Right ventricle myocardium superior (tissue), 1 donor: ENCODE measurements around the gene IL5. TPM values are rescaled to one million over a fixed set of nuclear protein-coding genes. Genes with fewer than 3 reads are reported as not detected.

ENCODE experiments used
- ATAC-seq: fragments of 200-7000 bp; cut with Tn5 transposase; one replicate; pipeline ENCODE4 v1.9.1; 2020; ENCODE audit warnings: mild to moderate bottlenecking; ENCODE audit not compliant: poor library complexity
- DNase-seq: peaks from one replicate; pipeline ENCODE4 v3.0.0-alpha.2; 2020
- intact Hi-C: fragments of 100-400 bp; cut with DNase I; formaldehyde crosslinking; loops from one replicate; pipeline ENCODE4 v1.11.2; 2022
- total RNA-seq: library from RNA; stranded (reverse); fragmentation: NEBNext Ultra II Directional; extraction: Animal tissue kit (Norgen Biotek cat#: 25700); gene quantifications from one replicate; pipeline ENCODE4 v1.2.1, GENCODE V29; 2021
- donor health status: DM: no; HTN: yes; CAD: no; lungs with severe emphysema.

Gene IL5
- total RNA-seq, 1 donor from 2014 or later = not detected

DNA sequence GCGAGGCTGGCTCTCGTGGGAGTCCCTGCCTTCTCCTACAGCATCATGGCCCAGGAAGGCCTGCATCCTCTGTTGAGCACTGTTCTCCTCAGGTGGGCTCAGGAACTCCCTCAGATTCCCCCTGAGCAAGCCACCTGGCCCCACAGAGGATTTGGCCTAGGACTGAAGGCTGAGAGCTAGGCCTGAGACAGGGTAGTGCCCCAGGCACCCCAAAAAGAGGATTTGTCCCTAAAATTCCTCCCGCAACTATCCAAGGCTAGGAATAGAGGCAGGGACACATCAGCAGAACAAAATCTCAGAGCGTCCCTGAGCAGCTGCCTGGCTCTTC lies 41.7 kb downstream of the IL5 start:
- ATAC-seq (no peak), DNase-seq (no peak)
- intact Hi-C loops = loop anchor here (10.0 kb wide), 2 partner anchors 227 to 323 kb away; no protein-coding TSS in a partner anchor

- intact Hi-C loops = loop anchor here (10.0 kb wide), 2 partner anchors 226 to 324 kb away; no protein-coding TSS in a partner anchor
- ATAC-seq (peak; percentile 46), DNase-seq (peak; percentile 64)
Measured at GRCh38 chr5:132500931-132501628, 42.2 kb downstream of the IL5 start.

DNA sequence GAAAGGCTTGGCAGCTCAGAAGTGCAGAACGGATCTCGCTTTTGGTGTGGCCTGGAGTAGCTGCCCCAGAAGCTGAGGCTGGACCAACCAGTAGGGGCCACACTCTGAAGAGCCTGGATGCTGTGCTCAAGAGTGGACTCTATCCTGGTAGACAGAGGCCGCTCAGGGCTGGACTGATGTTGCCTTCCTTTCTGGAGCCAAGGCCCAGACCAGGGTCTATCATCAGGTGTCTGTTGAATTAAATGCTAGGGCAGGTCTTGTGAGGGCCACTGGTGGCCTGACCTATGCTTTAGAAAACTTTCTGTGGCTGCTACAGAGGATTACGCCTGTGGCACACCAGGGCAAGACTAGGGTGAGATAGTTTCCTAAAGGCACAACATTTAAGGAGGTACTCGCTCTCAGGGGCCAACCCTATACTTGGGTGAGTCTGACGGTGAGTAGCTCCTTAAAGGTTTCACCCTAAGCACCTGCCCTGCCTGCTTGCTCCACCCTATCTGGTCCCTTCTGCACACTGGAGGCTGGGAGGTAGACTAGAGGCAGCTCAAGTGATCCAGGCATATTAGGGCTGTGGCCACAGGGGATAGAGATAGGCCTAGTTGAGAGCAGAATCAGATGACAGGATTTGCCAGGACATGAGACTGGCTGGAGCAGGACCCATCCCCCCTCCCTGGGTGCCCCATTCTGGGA lies 42.9 kb downstream of the IL5 start:
- intact Hi-C loops = loop anchor here (10.0 kb wide), 2 partner anchors 226 to 324 kb away; no protein-coding TSS in a partner anchor
- DNase-seq (no peak), ATAC-seq (no peak)

- DNase-seq = no peak
- intact Hi-C loops = loop anchor here (10.0 kb wide), 2 partner anchors 225 to 325 kb away; no protein-coding TSS in a partner anchor
- no peak for ATAC-seq
Measured at GRCh38 chr5:132499440-132500243, 43.7 kb downstream of the IL5 start.

GRCh38 chr5:132498686-132499271 lies 44.5 kb downstream of the IL5 start:
- intact Hi-C loops = loop anchor here (1.0 kb wide), 1 partner anchor 112 kb away; no protein-coding TSS in a partner anchor
- no peak for ATAC-seq
- no peak for DNase-seq

DNA sequence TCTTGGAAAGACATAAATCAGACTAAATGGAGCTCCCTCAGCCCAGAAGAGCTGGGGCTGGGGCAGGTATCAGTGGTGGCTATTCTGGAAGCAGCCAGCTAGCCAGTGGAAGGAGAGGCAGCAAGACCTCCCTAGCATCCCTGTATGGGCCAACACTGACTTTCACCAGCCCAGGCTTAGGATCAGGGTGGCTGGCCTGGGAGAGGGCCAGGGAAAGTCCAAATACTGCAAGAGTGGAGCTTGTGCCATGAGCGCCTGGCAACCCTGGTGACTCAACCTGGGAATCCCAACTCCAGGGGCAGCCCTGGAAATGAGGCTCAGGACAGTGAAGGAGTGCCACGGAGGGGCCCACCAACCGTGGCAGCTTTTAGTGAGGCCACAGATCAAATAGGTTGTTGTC lies 45.2 kb downstream of the IL5 start:
- DNase-seq (no peak), ATAC-seq (no peak)
- intact Hi-C loops = loop anchor here (1.0 kb wide), 1 partner anchor 112 kb away; no protein-coding TSS in a partner anchor

DNA sequence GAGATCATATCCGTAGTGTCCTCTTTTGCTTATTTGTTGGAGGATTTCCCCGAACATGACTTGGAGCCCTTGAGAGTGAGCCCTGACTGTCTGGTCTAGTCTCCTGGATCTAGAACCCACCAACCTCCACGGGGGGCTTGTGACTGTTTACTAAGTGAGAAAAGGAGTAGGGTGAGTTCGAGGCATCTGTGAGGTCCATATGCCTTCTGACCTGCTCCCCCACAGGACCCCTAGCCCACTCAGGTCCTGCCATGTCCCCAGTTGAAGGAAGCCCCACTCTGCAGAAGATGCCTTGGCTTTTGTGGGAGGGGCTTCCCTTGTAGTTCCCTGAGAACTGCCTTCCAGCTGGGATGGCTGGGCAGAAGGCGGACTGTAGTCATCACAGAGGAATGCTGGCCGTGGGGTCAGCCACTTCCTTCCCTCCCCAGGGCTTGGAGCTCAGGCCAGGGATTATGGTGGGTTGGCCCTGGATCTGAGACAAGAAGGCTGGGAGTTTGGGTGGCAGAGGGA lies 45.8 kb downstream of the IL5 start:
- peak; percentile 83 for DNase-seq
- intact Hi-C loops = no loop called here
- ATAC-seq = peak; percentile 7

GRCh38 chr5:132496631-132497487 lies 46.5 kb downstream of the IL5 start:
- intact Hi-C loops = no loop called here
- DNase-seq (peak; percentile 94), ATAC-seq (peak; percentile 72)

DNA sequence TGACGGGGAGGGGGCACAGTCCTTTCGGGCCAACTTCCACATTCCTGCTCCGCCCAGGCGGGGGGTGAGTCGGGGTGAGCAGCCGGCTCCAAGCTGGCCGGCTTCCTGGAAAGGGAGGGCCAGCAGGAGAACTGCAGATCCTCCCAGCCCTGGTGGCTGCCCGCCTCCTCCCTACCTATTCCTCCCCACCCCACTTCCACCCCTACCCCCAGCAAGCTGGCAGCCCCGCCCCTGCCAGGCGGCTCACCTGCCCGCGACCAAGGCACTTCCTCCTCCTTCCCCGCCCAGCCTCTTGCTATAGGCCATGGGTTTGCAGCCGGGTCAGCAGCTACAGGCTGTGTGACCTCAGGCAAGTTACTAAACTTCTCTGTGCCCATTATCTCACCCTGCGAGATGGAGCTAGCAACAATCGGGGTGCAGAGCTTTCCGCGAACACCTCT lies 47.1 kb downstream of the IL5 start:
- intact Hi-C loops = no loop called here

DNA sequence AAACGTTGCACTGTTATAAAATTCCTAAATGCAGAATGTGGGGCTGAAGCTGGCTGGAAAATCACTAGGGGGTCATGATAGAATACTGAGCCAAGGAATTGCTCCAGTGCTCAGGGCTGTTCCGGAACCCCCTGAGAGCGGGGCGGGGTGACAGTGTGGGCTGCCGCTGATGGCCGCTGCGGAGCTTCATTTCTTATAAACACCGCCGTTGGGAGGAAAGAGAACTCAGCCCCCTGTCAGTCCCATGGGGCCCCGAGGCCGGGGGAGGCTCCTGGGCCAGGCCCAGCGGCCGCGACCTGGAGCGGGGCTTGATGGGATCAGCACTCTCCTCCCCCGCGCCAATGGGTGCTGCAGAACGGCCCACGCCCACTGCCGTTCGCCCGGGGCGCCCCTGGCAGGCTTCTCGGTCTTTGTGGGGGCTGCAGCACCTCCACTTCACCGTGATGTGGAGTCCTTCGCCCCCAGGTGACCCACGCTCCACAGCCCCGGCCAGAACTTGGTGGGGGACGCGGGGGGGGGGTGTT lies 47.6 kb downstream of the IL5 start:
- intact Hi-C loops = no loop called here

More for the DNA sequence above, 47.1 kb downstream of the IL5 start:
- ATAC-seq (peak; percentile 85), DNase-seq (peak; percentile 94)

GRCh38 chr5:132493821-132494220 lies 49.5 kb downstream of the IL5 start:
- no peak for ATAC-seq
- intact Hi-C loops = no loop called here

More for the DNA sequence above, 47.6 kb downstream of the IL5 start:
- DNase-seq (peak; percentile 94), ATAC-seq (peak; percentile 74)

DNA sequence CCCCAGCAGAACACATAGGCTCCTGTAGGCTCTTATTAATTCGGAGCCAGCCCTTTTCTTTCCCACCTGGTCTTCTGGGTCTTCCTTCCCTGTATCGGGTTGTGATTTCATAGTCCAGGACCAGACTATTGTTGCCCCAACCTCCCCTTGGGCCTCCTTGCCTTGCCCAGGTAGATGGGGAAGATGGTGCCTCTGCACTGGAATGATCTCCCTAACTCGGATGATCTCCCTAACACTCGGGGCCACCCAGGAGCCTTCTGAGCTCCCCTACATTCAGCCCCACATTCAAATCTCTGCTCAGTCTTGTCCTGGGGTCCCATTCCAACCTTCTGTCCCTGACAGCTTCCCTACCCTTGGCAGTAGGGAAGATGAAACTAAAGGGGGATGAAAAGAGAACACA lies 50.1 kb downstream of the IL5 start:
- no peak for ATAC-seq
- DNase-seq = no peak
- intact Hi-C loops = no loop called here

More at GRCh38 chr5:132493821-132494220, 49.5 kb downstream of the IL5 start:
- no peak for DNase-seq

DNA sequence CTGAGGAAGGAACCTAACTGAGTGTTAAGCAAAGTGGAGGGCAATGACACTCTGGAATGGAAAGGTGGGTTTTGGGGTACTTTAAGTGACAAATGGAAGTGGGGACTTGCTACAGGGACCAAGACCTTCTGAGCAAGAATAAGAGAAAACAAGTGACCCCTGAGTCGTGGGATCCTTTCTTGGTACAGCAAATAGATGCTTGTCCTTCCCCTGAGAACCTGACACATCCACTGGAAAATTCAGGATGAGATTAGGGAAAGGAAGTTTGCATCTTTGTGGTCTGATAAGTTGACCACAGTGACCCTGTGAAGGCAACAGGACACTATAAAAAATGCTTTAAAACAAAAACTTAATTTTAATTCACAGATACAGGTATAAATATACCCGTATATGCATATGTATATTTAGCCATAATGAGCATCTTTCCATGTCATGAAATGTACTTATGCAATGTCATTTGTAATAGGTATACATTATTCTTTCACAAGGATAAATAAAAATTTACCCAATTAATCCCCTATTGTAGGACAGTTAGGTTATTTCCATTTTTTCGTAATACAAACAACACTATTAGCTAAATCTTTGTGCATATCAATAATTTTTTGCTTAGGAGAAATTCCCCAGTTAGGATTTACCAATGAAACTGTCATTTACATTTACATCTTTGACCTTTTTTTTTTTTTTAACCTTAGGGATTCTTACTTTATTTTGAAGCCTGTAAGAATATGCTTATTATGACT lies 50.8 kb downstream of the IL5 start:
- no peak for DNase-seq
- no peak for ATAC-seq

More for the DNA sequence above, 50.8 kb downstream of the IL5 start:
- intact Hi-C loops = no loop called here
